Activated CD4-positive, alpha-beta T cell treated with anti-CD3 and anti-CD28 coated beads for 24 hours (primary cell): ENCODE data around the gene LPXN.

Experiments
- DNase-seq, 2 donors: peaks; one replicate each; pipeline ENCODE4 v3.0.0-alpha.2; 2020; ENCODE audit warnings: low read depth in 2 of 2

Gene LPXN

DNA sequence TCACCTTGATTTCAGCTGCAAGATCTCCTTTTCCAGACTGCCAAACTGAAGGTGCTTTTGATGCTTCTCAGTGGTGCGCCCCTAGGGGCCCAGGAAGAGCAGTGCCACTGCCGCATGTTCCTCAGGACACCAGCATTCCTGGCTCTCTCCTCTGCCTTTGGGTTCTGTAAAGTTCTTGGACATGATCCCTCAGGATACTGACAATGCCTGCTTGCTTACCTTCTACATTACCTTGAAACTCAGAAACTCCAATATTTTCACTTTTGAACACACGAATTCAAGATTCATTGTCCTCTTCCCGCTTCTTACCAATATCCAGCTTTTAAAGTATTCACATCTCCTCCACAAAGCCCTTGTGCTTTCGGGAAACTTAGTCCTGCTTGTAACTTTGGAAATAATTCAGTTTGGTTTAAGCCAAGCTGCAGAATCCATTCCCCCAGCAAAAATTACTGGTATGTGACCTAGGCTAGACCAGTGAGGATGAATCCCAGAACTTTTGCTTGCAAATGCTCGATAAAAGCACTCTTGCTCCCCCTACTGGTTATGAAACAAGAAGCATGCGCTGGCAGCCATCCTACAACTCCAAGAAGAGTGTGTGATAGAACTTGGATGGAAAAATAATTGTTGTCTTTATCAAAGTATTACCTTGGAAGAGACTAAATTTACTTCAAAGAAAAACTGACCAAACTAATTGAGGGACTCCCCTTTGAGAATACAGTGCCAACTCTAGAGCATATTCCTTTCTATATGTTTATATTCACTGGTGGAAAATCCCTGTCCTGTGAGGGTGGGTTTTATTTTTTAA is 51.2 kb downstream of the LPXN start:
- peak; percentile 14 to 27 for DNase-seq

GRCh38 chr11:58513747-58514367 is 61.8 kb downstream of the LPXN start:
- DNase-seq, result no peak

- no peak for DNase-seq
These were observed 64.0 kb downstream of the LPXN start for GRCh38 chr11:58511636-58512035.

GRCh38 chr11:58509748-58510147 is 65.9 kb downstream of the LPXN start:
- no peak for DNase-seq

DNA sequence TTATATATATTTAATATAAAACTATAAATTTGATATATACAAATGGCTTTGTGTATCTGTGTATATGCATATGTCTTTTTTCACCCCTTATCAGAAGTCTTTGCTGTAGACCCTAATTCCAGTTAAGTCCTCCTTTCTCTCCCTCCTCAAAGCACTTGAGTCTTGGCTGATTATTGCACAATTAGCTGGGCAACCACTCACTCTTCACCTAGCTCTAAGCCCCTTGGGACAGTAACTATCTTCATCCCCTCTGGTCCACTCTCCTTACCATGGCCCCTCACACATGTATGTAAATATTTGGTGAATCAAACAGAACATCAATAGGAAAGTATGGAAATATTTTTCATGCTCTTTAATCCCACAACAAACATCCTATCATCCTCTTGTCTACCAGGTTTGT is 66.8 kb downstream of the LPXN start:
- DNase-seq, result no peak

- no peak for DNase-seq
These were observed 67.7 kb downstream of the LPXN start, which contains the start of gene OR5B21 for GRCh38 chr11:58508005-58508404. TSS of gene OR5B21 (minus strand) at chr11:58508105. CDS start at chr11:58508105, 0 bp downstream.

DNA sequence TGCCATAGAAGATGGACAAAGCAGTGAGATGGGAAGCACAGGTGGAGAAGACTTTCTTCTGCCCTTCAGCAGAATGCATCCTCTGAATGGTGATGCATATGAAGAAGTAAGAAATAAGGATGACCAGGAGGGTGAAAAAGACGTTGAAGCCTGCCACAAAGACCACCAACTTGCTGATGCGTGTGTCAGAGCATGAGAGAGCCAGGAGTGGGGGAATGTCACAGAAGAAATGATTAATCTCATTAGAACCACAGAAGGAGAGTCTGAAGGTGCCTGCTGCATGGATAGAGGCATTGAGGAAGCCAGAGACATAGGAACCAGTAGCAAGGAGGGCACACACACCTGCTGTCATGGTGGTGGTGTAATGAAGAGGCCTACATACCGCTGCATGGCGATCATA is 68.3 kb downstream of the LPXN start:
- DNase-seq, result no peak

- DNase-seq, result no peak
These were observed 68.7 kb downstream of the LPXN start for GRCh38 chr11:58506935-58507334.

- no peak for DNase-seq
These were observed 69.8 kb downstream of the LPXN start for GRCh38 chr11:58505849-58506248.

- no peak for DNase-seq
These were observed 71.4 kb downstream of the LPXN start for GRCh38 chr11:58504232-58504631.

- DNase-seq, result no peak
These were observed 72.2 kb downstream of the LPXN start for GRCh38 chr11:58503361-58503856.

GRCh38 chr11:58502004-58502403 is 73.7 kb downstream of the LPXN start:
- no peak for DNase-seq

DNA sequence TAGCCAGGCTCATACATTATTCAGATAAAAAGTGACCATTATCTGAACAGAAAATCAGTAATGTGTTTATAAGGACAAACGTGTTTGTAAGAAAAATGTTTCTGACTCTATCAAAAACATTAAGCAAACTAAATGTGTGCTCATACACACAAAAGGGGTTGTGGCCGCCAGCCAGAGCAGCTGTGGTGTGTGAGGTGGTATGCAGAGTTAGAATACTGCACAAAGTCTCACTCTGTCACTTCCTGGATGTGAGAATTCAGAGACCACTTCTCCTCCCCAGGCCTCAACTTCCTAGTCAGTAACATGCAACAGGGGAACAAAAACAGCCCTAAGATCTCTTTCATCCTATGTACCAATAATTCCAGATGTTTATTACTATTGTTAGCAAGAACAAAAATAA is 77.2 kb downstream of the LPXN start:
- DNase-seq, result no peak

DNA sequence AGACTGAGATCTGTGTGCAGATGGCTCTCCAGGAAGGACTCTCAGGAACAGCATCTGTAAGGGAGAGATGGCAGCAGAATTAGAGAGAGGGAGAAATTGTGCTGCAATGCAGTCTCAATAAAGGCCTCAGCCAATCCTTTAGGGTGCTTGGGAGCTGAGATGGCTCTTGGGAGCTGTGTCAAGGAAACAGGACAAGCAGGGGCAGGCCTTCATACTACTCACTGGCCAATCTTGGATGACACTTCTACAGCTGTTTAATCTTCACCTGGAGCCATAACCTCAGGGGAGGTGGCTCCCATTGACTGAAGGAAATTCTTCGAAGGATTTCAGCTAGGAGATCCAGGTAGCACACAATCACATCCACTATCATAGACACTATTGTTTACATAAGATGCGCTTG is 77.7 kb downstream of the LPXN start:
- no peak for DNase-seq

DNA sequence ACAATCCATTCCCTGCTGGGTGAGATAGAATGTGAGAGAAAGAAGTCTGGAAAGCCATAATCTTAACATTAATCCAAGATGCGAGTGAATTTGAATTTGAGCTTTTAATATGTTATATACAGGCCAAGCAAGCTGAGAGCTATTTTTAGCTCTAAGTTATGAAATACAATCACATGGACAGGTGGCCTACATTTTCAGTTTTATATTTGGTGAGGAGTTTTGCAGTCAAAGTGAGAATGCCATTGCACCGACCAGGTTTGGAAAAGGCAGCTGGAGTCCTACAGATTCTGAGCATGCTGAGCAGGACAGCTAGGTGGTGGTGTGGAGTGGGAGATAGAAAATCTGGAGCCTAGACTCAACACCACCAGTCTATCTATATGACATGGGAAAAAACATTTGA is 79.8 kb downstream of the LPXN start:
- DNase-seq, result no peak

DNA sequence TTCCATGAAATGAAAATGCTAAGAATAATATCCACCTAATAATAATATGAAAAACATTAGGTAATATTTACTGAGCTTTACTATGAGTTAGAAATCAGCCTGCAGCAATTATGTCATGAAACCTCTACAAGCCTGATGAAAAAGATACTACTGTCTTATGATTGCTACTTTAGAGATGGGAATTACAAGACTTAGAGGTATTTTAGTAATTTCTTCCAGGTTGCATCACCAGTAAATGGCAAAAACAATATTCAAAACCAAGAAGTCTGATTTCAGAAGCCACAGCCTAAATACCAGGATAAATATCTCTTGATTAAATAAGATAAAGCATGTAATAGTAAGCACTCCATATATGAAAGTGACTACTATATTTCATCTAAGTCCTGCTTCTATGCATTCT is 81.6 kb downstream of the LPXN start:
- DNase-seq, result no peak

- DNase-seq, result no peak
These were observed 82.0 kb downstream of the LPXN start for GRCh38 chr11:58493676-58494075.

GRCh38 chr11:58490827-58491226 is 84.8 kb downstream of the LPXN start:
- no peak for DNase-seq

DNA sequence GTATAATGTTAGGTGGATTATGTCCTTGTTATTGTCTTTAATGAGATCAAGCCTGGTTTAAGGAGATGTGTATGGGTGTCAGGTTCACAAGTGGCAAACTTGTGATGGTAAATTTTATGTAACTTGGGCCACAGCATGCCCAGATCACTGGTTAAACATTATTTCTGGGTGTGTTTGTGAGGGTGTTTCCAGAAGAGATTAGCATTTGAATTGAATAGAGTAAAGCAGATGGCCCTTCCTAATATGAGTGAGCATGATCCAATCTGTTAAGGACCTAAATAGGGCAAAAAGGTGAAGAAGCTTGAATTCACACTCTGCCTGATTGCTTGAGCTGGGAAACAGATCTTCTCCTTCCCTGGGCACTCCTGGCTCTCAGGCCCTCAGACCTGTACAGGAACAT is 88.5 kb downstream of the LPXN start:
- DNase-seq, result no peak

DNA sequence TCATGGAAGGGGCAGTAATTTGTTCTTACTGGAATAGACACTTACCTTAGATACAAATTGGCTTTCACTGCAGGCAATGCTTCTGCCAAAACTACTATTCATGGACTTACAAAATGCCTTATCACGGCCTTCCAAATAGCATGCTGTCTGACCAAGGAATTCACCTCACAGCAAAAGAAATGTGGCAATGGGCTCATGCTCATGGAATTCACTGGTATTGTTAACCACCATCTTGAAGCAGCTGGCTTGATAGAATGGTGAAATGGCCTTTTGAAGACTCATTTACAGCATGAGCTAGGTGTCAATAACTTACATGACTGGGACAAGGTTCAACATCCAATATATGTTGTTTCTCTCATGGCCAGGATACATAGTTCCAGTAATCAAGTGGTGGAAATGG is 89.7 kb downstream of the LPXN start:
- DNase-seq, result no peak
